ENCODE results near the gene CTR9.
"Not testable (repeated sequence)": the region's sequence is repeated elsewhere in the genome, so short reads cannot be mapped to it uniquely, and the experiment has no call there.

CTR9 gene

DNA sequence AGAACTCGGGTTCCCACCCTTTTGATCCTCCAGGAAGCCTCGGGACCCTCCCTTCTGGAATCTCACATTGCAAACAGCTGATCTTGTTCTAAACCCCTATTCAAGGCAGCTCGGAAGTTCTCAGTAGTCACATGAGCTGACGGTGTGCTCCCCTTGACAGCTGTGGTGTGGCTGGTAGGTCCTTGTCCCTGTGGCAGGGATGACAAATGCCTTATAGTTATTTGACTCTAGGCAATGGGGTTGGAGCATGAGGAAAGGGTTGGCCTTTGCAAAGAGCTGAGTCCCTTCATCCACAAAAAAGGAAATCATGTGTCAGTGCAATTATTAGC, 34.1 kb downstream of the CTR9 start:
- FAIRE-seq = no peak

DNA sequence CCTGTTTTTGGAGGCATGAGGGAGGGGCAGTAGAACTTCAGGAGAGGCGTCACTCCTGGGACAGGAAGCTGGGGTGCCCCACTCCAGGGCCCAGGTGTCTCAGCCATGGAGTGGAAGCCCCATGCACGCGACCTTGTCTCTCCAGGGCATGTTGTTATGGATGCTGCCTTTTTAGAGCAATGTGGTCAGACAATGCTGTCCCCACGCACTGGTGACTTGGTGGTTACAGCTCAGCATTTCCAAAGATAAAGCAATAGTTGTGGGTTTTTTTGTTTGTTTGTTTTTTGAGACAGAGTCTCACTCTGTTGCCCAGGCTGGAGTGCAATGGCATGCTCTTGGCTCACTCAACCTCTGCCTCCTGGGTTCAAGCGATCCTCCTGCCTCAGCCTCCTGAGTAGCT, 35.4 kb downstream of the CTR9 start:
- FAIRE-seq = no peak

DNA sequence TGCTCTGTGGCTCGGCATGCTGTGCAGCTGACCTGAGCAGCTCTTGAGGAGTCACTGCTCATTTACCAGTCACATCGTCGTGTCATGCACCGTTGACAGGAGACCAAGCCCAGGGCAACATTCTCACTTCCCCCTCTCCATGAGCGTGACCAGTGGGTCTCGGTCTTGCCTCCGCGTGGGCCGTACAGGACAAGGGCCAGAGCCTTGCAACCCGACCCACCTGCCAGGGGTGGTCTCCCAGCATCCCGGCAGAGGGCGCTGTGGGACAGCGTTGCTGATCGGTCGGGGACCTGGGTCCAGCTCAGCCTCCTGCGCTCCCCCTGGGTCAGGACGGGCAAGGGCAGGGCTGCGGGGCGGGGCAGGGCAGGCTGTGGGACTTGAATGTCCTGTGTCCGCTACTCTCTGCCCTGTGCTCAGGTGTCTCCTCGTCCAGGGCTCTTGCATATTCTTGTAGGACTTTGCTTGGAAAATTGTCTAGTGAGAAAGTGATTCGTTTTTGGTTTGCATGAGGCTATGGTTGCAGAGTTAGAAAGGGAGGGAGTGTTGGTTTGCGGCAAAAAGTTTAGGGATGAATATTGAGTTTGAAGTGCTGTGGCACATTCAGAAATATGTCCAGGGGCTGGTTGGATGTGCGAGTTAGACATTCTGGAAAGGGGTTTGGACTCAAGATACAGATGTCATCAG, 41.5 kb downstream of the CTR9 start:
- FAIRE-seq = no peak

DNA sequence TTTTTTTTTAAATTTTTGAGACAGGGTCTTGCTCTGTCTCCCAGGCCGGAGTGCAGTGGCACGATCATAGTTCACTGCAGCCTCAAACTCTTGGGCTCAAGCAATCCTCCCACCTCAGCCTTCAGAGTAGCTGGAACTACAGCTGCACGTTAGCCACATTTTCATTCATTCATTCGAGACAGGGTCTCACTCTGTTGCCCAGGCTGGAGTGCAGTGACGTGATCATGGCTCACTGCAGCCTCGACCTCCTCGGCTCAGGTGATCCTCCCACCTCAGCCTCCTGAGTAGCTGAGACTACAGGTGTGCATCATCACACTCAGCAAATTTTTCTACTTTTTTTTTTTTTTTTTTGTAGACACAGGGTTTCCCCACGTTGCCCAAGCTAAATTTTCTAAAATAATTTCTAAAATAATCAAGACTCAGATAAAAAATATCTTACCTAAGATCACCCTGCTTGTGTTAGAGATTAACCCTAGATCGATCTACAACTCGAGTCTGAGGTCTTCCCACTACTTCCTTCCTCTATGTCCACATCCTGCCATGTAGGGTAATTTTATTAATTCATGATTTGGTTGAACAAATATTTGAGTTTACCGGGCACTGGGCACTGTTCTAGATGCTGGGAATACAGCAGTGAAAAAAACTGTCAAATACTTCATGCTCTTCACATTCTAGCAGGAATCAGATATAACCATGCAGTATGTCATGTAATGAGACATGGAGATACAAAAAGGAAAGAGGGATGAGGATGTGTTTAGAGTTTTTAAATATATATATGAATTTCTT, 42.6 kb downstream of the CTR9 start:
- no peak for FAIRE-seq

DNA sequence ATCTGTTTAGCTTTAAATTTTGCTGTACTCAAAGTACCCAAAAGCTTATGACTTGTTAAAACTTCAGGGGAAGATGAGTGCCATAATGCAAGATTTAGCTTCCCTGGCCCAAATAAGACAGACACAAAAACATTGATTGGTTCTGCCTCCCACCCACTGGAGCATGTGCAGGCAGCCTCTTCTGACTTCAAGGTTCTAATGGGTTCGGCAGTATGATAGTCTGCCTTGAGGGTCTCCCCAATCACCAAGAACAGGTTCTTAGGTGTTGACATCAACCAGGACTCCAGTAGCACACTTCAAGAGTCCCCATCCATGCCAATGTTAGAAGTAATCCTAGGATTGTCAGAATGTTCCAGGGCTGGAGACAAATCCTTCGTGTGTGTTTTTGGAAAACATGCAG, 45.1 kb downstream of the CTR9 start:
- FAIRE-seq = no peak

DNA sequence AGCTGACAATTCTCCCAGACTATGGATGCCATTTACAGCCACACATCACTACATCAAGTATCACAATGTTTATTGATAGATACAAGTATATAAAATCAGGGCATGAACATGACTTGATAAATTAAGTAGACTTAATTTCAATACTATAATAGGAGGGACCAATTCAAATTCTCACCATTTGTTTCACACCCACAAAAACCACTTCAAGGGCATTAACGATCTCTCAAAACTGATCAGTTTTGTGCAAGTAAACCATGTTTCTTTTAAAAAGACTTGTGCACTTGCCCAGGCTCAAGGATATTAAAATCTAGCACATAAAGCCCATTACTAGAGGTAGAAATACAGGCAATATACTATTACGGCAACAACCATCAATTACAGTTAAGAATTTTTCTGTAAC, 46.0 kb downstream of the CTR9 start:
- FAIRE-seq = no peak

DNA sequence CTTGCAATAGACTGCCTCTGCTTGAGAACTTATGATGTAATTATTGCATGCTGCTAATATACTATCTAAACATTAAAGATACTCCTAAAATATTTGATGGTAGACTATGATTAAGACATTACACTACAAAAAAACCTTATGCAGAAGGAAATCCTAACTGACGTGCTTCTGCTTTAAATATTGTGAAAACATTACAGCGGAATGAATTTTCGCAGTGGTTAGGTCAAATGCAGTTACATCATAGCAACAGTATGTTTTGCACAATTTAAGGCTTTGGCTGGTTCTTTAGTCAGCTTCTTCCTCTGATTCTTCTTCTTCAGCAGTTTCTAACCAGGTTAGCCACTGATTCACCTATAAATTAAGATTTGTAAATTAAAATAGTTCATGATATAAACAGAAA, 46.5 kb downstream of the CTR9 start:
- no peak for FAIRE-seq

DNA sequence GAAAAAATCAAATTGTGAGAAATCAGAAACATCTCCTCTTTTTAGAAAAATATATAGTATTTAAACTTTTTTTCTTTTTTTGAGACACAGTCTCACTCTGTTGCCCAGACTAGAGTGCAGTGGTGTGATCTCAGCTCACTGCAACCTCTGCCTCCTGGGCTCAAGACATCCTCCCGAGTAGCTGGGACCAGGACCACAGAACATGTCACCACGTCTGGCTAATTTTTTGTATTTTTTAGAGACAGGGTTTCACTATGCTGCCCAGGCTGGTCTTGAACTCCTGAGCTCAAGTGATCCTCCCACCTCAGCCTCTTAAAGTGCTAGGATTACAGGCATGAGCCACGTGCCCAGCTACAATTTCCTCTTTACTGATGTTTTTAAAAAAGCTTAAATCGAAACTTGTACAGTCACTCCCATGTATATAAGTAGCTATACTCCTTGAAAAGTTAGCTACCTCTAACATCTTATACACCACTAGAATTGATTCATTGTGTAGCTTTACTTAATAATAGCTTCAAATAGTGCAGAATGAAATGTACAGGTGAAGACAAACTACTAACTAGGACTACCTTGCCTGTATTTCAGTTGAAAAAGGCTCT, 47.4 kb downstream of the CTR9 start:
- no peak for FAIRE-seq

DNA sequence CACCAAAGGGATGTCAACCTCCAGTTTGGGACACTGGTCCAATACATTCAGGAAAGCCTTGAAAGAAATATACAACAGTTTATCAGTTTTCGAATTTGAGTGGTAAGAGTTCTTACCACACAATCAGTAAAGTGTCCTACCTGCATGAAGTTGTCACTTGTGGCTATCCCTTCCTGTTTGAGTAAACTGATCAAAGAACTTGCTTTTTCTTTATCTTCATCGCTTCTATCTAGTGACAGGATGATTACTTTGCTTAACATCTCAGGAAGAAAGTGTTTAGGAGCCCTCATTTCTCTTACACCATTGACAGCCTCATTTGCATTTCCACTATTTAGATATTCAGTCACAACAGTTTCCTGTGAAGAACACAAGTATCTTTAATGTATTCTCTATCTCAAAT, 49.2 kb downstream of the CTR9 start:
- no peak for FAIRE-seq

DNA sequence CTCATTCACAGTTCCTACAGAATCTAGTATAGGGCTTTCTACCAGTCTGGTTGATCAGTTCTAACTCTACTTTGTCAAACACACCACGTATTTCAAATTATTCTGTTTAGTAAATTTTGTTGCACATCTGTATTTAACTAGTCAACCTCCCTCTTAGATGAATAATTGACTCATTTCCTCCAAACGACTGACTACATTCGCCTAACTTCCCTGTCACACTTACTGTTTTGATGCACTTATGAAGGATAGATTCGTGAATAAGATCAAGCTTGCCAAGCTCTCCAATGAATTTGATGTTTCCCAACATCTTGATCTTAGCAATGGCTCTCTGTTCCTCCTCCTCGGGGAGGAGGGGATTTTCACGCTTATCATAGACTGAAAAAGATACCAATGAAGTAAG, 52.6 kb downstream of the CTR9 start:
- FAIRE-seq = no peak

DNA sequence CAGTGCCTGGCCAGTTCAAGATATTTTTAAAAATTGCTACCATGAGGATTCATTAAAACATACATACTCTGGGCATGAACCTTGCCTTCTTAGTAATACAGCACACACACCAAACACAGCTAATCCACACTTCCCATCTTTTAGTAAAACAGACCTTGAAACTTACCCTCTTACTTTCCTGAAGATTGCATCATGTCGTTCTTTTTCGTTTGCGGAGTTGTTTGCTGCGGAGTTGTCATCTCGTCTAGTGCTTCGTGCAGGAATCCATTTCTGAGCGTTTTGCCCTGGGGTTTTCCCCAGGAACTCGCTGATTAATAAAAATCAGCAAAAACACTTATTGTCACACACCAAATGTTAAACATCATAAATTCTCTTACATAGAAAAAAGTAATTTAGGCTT, 54.7 kb downstream of the CTR9 start:
- FAIRE-seq = no peak

DNA sequence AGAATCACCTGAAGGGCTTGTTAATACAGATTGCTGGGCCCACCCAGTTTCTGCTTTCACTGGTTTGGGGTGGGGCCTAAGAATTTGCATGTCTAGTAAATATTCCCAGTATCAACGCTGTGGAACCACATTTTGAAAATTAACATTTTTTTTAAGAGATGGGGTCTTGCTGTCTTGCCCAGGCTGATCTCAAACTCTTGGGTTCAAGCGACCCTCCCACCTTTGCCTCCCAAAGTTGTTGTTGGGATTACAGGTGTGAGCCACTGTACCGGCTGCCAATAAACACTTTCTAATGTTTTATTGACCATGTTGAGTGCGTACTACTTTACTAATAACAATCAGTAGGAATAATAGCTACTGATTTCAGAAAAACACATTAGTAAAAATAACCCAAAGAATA, 55.2 kb downstream of the CTR9 start:
- FAIRE-seq = no peak

DNA sequence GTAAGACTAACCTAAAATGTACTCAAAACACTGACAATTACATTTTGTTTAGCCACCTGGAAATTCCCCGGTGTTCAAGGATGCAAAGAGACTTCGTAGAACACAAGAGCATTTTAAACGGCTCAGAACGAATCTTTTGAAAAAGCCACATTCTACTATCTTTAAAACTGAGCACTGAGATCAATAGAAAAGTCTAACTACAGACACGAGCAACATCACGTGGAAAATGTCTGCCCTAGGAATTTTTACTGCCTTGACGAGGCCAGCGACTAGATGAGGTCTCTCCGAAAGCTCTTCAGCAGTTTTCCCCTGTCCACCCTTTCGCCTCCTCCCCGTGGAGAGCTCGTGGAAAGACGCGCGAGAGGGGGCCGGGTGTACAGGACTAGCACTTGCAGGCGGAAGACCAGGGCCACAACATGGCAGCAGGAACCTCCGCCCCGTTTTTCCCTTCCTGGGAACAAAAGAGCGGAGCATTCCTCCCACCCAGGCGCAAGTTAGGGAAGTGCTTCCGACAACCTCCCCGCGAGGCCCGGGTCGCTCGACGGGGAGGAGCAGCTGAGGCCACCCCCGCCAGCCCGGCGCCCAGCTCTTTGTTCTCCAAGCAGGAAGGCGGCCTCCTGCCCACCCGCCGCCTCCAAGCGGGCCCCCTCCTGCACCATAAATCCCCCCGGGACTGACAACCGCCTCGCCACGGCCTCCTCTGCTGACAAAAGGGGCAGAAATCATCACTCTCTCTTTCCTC, 56.6 kb downstream of the CTR9 start:
- no peak for FAIRE-seq

DNA sequence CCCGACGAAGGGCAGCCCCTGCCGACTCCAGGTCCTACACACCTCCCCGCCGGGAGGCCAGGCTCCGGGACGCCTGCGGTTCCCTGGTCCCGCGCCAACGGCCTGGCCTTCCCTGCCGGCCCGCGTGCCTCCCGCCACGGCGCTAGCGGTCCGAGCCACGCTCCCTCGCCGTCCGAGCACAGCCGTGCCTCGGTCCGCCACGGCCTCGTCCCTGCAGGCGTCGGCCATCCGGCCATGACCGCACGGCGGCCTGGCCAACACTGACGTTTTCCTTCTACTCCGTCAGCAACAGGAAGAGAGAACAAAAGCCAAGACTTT, 57.1 kb downstream of the CTR9 start:
- no peak for FAIRE-seq

DNA sequence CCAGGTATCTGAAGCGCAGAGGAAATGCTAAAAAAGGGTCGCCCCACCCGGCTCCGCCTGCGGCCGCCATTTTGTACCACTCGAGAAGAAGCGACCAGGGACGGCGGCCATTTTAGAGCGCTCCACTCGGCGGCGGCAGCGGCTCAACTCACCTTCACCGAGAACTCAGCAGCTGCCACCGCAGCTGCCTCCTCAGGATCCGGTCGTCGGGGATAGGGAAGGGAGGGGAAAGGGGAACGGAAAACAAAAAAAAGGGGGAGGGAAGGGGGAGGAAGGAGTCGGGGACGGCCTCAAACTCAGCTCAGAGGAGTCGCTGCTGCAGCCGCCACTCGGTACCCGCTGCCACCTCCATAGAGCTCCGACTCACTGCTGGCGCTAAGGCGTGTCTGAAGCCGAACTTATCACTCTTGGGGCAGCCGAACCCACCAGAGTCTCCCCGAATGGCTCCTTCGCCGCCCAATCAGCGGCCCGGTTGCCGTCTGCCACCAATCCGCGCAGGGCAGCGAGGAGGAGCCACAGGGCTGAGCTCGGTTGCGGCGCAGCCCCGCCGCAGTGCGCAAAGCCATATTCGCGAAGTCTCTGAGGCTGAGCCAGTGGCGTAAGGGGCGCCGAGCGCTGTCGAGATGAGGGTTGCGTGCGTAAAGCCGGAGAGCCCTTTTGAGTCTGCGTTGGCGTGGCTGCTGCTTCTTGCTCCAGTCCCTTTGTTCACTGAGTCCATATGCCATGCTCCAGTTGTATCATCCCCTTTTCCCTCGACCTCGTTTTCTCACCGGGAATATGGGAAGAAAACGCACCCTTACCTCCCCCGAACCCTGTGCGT, 57.7 kb downstream of the CTR9 start, which contains the start of gene EIF4G2:
TSS of gene EIF4G2 (minus strand) at position 374 of the 820 bp plus-strand sequence.
- FAIRE-seq = peak; percentile 97

DNA sequence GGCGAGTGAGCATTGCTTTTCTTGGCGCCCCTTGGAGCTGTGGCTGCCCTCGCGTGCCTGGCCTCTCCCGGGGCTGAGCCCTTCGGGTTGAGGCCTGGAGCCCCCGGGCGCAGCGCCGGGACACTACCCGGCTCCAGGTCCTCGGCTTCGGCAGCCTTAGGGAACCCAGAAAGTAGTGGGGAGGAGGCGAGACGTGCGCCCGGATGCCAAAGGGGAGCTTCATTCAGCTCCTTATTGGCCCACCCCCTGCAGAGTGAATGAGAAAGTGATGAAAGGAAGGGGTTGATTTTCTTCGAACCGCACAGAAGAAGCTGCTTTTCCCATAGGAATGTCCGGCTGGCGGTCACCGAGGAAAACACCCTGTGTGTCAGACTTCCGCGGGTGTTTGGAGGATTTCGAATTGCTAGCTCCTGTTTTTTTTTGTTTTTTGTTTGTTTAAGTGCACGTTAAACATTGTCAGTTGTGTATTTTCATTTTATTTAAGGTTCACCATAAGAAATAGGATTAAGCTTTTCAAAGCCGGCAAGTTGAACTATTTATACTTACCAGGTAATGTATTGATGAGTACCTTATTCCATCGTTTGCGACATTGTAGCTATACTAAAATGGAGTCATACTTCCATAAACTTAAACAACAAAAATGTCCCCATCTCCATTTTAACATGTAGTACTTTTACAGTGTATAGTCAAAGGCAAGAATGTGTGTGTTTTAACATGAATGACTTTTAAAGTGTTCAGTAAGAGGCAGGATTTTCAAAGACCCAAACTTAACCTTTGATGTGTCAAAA, 58.5 kb downstream of the CTR9 start:
- FAIRE-seq = no peak

DNA sequence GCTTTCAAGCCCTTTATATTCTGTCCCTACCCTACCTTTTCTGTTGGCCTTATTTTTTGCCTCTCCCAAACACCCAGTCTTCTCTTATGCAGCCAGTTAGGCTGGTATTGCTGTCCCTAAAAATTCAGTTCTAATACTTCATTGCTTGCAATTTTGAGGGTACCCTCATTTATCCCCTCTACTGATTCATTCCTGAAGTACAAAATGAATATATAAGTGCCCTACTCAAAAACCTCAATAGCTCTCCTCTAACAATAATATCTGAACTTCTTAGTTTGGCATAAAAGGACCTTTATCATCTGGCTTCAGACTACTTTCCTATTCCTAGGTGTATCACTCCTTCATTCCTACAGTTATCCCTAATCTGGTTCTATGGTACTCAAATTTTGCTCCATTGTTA, 62.9 kb downstream of the CTR9 start:
- FAIRE-seq = no peak

DNA sequence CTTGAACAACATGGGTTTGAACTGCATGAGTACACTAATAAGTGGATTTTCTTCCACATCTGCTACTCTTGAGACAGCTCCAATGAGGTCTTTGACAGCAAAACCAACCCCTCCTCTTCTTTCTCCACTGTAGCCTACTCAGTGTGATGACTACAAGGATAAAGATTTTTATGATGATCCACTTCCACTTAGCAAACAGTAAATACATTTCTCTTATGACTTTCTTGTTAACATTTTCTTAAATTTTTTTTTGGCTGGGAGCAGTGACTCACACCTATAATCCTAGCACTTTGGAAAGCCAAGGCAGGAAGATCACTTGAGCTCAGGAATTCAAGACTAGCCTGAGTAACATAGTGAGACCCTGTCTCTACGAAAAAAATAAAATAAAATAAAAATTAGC, 67.5 kb downstream of the CTR9 start:
- FAIRE-seq = no peak

DNA sequence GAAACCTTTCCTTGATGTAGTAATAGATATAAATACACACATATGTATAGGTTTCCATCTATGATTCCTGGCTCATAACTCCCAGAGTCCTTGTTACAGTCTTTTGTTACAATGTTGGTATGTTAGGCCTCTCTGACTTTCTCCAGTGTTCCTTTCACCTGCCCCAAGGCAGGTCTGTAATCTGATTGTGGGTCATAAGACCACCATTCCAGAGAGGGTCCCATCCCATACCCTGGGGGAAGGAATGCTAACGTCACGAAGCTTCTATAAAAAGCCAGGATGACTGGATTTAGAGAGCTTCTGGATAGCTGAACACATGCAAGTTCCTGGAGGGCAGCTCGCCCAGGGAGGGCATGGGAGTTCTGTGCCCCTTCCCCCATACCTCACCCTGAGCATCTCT, 71.4 kb downstream of the CTR9 start:
- FAIRE-seq = not testable (repeated sequence)

DNA sequence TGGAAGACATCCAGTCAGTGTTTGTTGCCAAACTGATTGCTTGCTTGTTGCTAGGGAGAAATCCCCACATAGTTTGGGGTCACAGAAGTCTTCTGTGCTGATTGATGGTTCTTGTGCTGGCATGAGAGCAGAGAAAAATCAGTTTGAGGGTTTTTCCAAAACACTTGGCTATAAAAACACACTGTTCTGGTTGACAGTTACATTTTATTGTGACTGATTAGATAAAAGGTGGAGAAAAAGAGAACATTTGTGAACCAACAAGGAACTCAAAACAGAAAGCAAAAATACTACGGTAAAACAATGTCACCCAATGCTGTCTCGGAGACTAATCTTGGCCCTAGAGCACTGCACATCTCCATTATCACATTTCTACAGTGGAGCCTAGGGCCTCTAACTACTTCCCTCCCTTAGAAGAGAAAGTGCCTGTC, 72.1 kb downstream of the CTR9 start:
- FAIRE-seq = no peak

DNA sequence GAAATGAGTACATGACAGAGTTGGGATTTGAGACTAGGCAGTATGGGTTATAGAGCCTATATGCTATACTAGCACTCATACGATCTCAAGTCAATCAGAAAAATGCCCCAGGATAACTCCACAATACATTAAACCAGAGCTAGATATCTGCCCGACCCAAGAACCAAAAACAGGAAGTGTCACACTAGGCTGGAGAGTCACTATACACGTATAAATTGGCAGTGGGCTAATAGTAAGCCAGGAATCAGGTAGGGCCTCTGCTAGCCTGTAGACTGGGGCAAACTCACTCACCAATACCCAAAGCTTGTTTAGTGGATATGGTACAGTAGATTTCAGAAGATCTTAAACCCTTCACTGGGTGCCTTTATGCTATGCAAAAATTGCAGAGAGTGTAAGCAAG, 73.8 kb downstream of the CTR9 start:
- no peak for FAIRE-seq

DNA sequence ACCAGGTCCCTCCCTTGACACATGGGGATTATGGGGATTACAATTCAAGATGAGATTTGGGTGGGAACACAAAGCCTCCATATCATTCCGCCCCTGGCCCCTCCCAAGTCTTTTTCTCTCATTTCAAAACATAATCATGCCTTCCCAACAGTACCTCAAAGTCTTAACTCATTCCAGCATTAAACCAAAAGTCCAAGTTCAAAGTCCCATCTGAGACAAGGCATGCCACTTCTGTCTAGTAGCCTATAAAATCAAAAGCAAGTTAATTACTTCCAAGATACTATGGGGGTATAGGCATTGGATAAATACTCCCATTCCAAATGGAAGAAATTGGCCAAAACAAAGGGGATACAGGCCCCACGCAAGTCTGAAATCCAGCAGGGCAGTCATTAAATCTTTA, 77.4 kb downstream of the CTR9 start:
- no peak for FAIRE-seq

All from endometrium (tissue), 2 donors.